ENCODE measurements around the gene PUSL1.

Gene PUSL1

DNA sequence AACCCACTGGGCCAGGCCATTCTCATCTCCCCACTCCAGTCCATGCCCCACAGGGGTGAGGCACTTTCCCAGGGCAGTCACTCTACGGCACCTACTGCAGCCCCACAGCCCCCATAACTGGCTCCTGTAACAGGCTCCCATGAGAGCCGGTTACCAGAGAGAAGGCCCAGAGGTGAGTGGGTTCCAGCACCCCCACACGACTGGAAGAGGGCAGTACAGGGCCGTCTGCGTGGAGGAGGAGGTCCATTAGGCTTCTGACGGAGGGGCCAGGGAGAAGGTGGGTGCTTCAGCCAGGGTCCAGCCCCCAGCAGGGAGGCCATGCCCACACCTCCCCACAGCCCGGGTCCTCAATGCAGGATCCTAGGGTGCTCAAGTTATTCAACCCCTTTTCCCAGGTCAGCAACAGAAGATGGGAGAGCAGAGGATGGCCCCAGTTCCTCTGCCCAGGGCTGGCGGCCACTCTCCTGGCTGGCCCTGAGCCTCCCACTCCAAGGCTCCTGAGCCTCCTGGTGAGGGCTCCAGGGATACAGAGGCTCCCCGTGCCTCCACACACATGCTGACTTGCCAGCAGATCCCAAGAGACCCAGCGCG, 2.2 kb upstream of the PUSL1 start:
- ChIA-PET CTCF (interaction anchor here (1.6 kb wide), 1 partner anchor 14 kb away, joined by 5 read pairs; no protein-coding TSS in a partner anchor), POLR2A (ENCODE audit: low non-redundant PET) (no interaction called here)
- peak overlapping the region; percentile 100 for H3K27ac ChIP-seq
- TF ChIP-seq, protein P1, sequence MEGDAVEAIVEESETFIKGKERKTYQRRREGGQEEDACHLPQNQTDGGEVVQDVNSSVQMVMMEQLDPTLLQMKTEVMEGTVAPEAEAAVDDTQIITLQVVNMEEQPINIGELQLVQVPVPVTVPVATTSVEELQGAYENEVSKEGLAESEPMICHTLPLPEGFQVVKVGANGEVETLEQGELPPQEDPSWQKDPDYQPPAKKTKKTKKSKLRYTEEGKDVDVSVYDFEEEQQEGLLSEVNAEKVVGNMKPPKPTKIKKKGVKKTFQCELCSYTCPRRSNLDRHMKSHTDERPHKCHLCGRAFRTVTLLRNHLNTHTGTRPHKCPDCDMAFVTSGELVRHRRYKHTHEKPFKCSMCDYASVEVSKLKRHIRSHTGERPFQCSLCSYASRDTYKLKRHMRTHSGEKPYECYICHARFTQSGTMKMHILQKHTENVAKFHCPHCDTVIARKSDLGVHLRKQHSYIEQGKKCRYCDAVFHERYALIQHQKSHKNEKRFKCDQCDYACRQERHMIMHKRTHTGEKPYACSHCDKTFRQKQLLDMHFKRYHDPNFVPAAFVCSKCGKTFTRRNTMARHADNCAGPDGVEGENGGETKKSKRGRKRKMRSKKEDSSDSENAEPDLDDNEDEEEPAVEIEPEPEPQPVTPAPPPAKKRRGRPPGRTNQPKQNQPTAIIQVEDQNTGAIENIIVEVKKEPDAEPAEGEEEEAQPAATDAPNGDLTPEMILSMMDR (conservative IDR thresholded peaks at IDR 0.05; ENCODE audit: low read depth): no peak; the same call in 1 of the 2 replicates
- no peak for DNase-seq (ENCODE audit: low spot score)

DNA sequence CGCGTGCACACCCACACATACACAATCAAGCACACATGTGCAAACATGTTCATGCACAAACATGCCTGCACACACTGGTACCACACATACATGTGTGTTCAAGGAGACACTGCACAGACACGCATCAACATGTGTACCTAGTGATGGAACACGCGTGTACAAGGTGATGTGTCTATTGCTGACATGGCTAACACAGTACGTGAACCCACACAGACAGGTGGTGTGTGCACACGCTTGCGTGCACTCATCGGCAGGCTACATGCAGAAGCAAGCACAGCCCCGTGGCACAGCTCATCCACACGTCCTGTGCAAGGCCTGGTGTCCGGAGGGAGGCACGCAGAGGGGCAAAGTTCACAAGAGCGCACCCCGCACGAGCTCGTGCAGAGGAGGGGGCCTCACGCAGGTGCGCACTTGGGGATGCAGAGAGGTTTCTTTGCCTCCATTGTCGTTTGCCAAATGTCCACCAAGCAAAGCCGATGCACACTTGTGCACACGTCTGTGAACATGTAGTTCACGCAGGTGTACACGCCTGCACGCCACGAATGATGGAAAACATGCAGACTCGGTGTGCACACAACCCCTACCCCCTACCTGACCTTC, 1.6 kb upstream of the PUSL1 start:
- ChIA-PET CTCF (no interaction called here), POLR2A (ENCODE audit: low non-redundant PET) (no interaction called here)
- TF ChIP-seq, protein P1 (conservative IDR thresholded peaks at IDR 0.05; ENCODE audit: low read depth): no peak
- no peak for DNase-seq (ENCODE audit: low spot score)
- peak overlapping the region; percentile 100 for H3K27ac ChIP-seq

DNA sequence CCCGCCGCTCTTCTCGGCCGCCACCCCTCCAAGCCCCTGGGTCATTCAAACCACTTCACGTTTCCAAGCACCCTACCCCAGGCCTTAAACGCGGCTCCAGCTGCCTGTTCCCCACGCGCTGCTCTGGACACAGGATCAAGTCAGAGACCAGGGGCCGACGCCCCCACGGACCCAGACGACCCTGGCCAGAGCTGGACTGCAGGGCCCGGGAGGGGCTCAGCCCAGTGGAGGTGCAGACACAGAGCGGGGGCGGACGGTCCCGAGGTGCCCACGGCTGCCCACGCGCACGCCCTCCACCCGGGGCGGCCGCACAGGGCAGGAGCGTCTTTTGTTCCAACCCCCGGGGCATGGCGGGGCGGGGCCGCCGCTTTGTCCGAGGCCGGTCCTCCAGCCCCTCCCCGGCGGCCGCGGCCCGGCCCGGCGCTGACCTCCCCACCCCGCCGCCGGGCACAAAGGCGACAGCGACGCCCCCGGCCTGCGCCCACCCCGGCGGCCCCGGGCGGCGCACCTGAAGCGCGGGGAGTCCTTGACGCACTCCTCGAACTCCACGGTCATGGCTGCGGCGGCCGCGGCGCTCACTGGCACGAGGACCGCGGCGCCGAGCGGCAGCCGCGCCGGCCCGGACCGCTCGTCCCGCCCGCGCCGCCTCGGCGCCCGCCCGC, 1.0 kb upstream of the PUSL1 start:
- ChIA-PET CTCF (no interaction called here), POLR2A (ENCODE audit: low non-redundant PET) (no interaction called here)
- H3K27ac ChIP-seq: peak overlapping the region; percentile 100
- no peak for DNase-seq (ENCODE audit: low spot score)
- TF ChIP-seq, protein P1 (conservative IDR thresholded peaks at IDR 0.05; ENCODE audit: low read depth): no peak

DNA sequence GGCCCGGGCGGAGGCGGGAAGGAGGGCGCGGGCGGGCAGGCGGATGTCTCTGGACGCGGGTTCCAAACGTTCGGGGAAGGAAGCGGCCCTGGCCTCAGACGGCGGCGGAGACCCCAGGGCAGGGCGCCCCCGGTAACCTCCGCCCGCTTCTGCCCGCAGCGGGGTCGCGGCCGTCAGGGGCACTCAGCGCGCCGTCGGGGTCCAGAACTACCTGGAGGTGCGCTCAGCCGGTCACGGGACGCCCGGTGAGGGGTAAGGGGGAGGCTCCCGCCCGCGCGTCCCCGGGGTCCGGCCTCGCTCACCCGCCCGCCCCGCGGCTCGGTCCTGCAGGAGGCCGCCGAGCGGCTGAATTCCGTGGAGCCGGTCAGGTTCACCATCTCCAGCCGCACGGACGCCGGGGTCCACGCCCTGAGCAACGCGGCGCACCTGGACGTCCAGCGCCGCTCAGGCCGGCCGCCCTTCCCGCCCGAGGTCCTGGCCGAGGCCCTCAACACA, 406 bp downstream of the PUSL1 start:
- TF ChIP-seq, protein P1 (conservative IDR thresholded peaks at IDR 0.05; ENCODE audit: low read depth): no peak
- no peak for DNase-seq (ENCODE audit: low spot score)
- H3K27ac ChIP-seq: peak overlapping the region; percentile 100
- ChIA-PET POLR2A (ENCODE audit: low non-redundant PET) (interaction anchor here (0.8 kb wide), 1 partner anchor 39 kb away, joined by 3 read pairs; no protein-coding TSS in a partner anchor), CTCF (interaction anchor here (0.7 kb wide), 1 partner anchor 39 kb away, joined by 3 read pairs; no protein-coding TSS in a partner anchor)

DNA sequence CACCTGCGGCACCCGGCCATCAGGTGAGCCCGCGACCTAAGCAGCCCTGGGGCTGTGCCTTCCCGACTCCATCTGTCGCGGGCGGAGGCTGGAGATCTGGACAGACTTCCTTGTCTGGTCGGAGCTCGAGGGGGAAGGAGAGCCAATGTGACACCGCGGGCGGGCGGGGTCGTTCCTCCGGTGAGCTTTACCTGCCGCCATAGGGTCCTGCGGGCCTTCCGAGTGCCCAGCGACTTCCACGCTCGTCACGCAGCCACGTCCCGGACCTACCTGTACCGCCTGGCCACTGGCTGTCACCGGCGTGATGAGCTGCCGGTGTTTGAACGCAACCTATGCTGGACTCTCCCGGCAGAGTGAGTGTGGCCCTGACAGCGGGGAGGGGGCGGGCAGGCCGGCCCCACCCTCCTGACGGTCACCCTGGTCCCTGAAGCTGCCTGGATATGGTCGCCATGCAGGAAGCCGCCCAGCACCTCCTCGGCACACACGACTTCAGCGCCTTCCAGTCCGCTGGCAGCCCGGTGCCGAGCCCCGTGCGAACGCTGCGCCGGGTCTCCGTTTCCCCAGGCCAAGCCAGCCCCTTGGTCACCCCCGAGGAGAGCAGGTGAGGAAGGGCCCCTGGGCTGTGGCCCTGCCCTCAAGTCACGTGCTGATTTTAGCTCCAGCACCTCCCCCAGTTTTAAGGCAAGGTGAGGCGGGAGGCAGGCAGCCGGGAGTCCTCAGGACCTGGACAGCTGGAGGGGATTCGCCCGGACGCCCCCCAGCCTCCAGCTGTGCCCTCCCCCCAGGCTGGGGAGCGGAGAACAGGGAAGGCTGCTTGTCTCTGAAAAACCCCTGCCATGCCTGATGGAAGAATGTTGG, 1.1 kb downstream of the PUSL1 start:
- TF ChIP-seq, protein P1 (conservative IDR thresholded peaks at IDR 0.05; ENCODE audit: low read depth): no peak
- CTCF ChIA-PET: interaction anchor here (0.6 to 0.7 kb wide), 4 partner anchors 39 to 835 kb away, joined by 3 to 6 read pairs (median 4); partner anchors contain the start of gene TNFRSF18
- DNase-seq (ENCODE audit: low spot score): no peak
- POLR2A ChIA-PET (ENCODE audit: low non-redundant PET): interaction anchor here (0.8 to 0.9 kb wide), 2 partner anchors 35 to 39 kb away, joined by 3 to 6 read pairs; no protein-coding TSS in a partner anchor
- peak overlapping the region; percentile 100 for H3K27ac ChIP-seq

DNA sequence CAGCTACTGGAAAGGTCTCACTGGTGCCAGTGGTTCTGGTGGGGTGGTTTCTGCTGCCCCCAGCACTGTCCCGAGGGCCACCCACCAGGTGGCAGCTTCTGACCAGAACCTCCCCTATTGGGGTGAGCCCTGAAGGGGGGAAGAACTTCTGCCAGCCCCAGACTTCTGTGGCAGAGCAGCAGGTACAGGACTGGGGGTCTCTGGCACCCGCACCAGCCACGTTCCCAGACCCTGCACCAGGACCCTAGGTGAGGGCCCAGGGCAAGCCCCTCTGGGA, 1.6 kb downstream of the PUSL1 start:
- ChIA-PET CTCF (interaction anchor here (0.6 kb wide), 3 partner anchors 104 to 834 kb away, joined by 3 to 6 read pairs (median 4); partner anchors contain the start of gene TNFRSF18), POLR2A (ENCODE audit: low non-redundant PET) (interaction anchor here (0.9 kb wide), 1 partner anchor 35 kb away, joined by 6 read pairs; no protein-coding TSS in a partner anchor)

More for the DNA sequence above, 1.6 kb downstream of the PUSL1 start:
- DNase-seq (ENCODE audit: low spot score): no peak
- TF ChIP-seq, protein P1 (conservative IDR thresholded peaks at IDR 0.05; ENCODE audit: low read depth): no peak
- peak overlapping the region; percentile 100 for H3K27ac ChIP-seq

All from RWPE1 (cell line).